ENCODE measurements around the gene CPXM2.

The CPXM2 gene

GRCh38 chr10:123718544-123719060, 173.0 kb downstream of the CPXM2 start:
- peaks cover 4% of the 10 kb centered on the region for H3K9me3 ChIP-seq (ENCODE audit: control insufficient read depth, low read length)
- no peaks in the 10 kb centered on the region for H3K36me3 ChIP-seq (ENCODE audit: control insufficient read depth, insufficient read depth, low read length)
- 100% methylated on average over 1 of the region's 4 CpGs for WGBS, 2 experiments (ENCODE audit: insufficient coverage in 2 of 2)
- H3K4me3 ChIP-seq (ENCODE audit: extremely low read depth, insufficient read depth, low read length, poor library complexity, severe bottlenecking): no peak overlapping the region
- no peak overlapping the region for H3K27ac ChIP-seq (ENCODE audit: low read depth, low read length, severe bottlenecking)
- no peaks in the 10 kb centered on the region for H3K4me1 ChIP-seq (ENCODE audit: control insufficient read depth, insufficient read depth, low read length, poor library complexity, severe bottlenecking)

GRCh38 chr10:123717336-123717735, 174.3 kb downstream of the CPXM2 start:
- Histone ChIP-seq H3K27ac (ENCODE audit: low read depth, low read length, severe bottlenecking) (no peak overlapping the region), H3K4me3 (ENCODE audit: extremely low read depth, insufficient read depth, low read length, poor library complexity, severe bottlenecking) (no peak overlapping the region), H3K4me1 (ENCODE audit: control insufficient read depth, insufficient read depth, low read length, poor library complexity, severe bottlenecking) (no peaks in the 10 kb centered on the region), H3K9me3 (ENCODE audit: control insufficient read depth, low read length) (peaks cover 4% of the 10 kb centered on the region), H3K36me3 (ENCODE audit: control insufficient read depth, insufficient read depth, low read length) (no peaks in the 10 kb centered on the region)
- WGBS, 2 experiments (ENCODE audit: insufficient coverage in 2 of 2): 71 to 100% methylated on average over 4 of the region's 4 CpGs

GRCh38 chr10:123715546-123715945, 176.1 kb downstream of the CPXM2 start:
- no peaks in the 10 kb centered on the region for H3K4me1 ChIP-seq (ENCODE audit: control insufficient read depth, insufficient read depth, low read length, poor library complexity, severe bottlenecking)
- no peak overlapping the region for H3K27ac ChIP-seq (ENCODE audit: low read depth, low read length, severe bottlenecking)
- no peak overlapping the region for H3K4me3 ChIP-seq (ENCODE audit: extremely low read depth, insufficient read depth, low read length, poor library complexity, severe bottlenecking)
- 79% methylated on average over 2 of the region's 2 CpGs for WGBS, 2 experiments (ENCODE audit: insufficient coverage in 2 of 2)
- no peaks in the 10 kb centered on the region for H3K36me3 ChIP-seq (ENCODE audit: control insufficient read depth, insufficient read depth, low read length)
- H3K9me3 ChIP-seq (ENCODE audit: control insufficient read depth, low read length): peaks cover 4% of the 10 kb centered on the region

- no peaks in the 10 kb centered on the region for H3K4me1 ChIP-seq (ENCODE audit: control insufficient read depth, insufficient read depth, low read length, poor library complexity, severe bottlenecking)
- no peak overlapping the region for H3K27ac ChIP-seq (ENCODE audit: low read depth, low read length, severe bottlenecking)
- H3K4me3 ChIP-seq (ENCODE audit: extremely low read depth, insufficient read depth, low read length, poor library complexity, severe bottlenecking): no peak overlapping the region
- WGBS, 2 experiments (ENCODE audit: insufficient coverage in 2 of 2): 70 to 91% methylated on average over 2 to 3 of the region's 4 CpGs
- H3K36me3 ChIP-seq (ENCODE audit: control insufficient read depth, insufficient read depth, low read length): no peaks in the 10 kb centered on the region
- H3K9me3 ChIP-seq (ENCODE audit: control insufficient read depth, low read length): no peaks in the 10 kb centered on the region
Measured at GRCh38 chr10:123706236-123706635, 185.4 kb downstream of the CPXM2 start.

- H3K4me3 ChIP-seq (ENCODE audit: extremely low read depth, insufficient read depth, low read length, poor library complexity, severe bottlenecking): no peak overlapping the region
- H3K27ac ChIP-seq (ENCODE audit: low read depth, low read length, severe bottlenecking): no peak overlapping the region
- H3K4me1 ChIP-seq (ENCODE audit: control insufficient read depth, insufficient read depth, low read length, poor library complexity, severe bottlenecking): no peaks in the 10 kb centered on the region
- 41 to 71% methylated on average over 3 to 5 of the region's 6 CpGs for WGBS, 2 experiments (ENCODE audit: insufficient coverage in 2 of 2)
- H3K36me3 ChIP-seq (ENCODE audit: control insufficient read depth, insufficient read depth, low read length): no peaks in the 10 kb centered on the region
- no peaks in the 10 kb centered on the region for H3K9me3 ChIP-seq (ENCODE audit: control insufficient read depth, low read length)
Measured at GRCh38 chr10:123704812-123705211, 186.8 kb downstream of the CPXM2 start.

GRCh38 chr10:123704076-123704475, 187.5 kb downstream of the CPXM2 start:
- Histone ChIP-seq H3K27ac (ENCODE audit: low read depth, low read length, severe bottlenecking) (no peak overlapping the region), H3K4me3 (ENCODE audit: extremely low read depth, insufficient read depth, low read length, poor library complexity, severe bottlenecking) (no peak overlapping the region), H3K9me3 (ENCODE audit: control insufficient read depth, low read length) (no peaks in the 10 kb centered on the region), H3K36me3 (ENCODE audit: control insufficient read depth, insufficient read depth, low read length) (no peaks in the 10 kb centered on the region), H3K4me1 (ENCODE audit: control insufficient read depth, insufficient read depth, low read length, poor library complexity, severe bottlenecking) (no peaks in the 10 kb centered on the region)
- 92 to 96% methylated on average over 8 of the region's 8 CpGs for WGBS, 2 experiments (ENCODE audit: insufficient coverage in 2 of 2)

- no peaks in the 10 kb centered on the region for H3K4me1 ChIP-seq (ENCODE audit: control insufficient read depth, insufficient read depth, low read length, poor library complexity, severe bottlenecking)
- WGBS, 2 experiments (ENCODE audit: insufficient coverage in 2 of 2): 88 to 92% methylated on average over 5 of the region's 6 CpGs
- H3K9me3 ChIP-seq (ENCODE audit: control insufficient read depth, low read length): no peaks in the 10 kb centered on the region
- no peak overlapping the region for H3K4me3 ChIP-seq (ENCODE audit: extremely low read depth, insufficient read depth, low read length, poor library complexity, severe bottlenecking)
- H3K36me3 ChIP-seq (ENCODE audit: control insufficient read depth, insufficient read depth, low read length): no peaks in the 10 kb centered on the region
- H3K27ac ChIP-seq (ENCODE audit: low read depth, low read length, severe bottlenecking): no peak overlapping the region
Measured at GRCh38 chr10:123703195-123703790, 188.3 kb downstream of the CPXM2 start.

Measured in mesodermal cell (in vitro differentiated cells).